Nucleus accumbens (tissue), 56 donors: ENCODE data around the gene PCDHGC4.
A peak's percentile ranks its signal among the peaks of the same experiment; 100 is the strongest.

Experiments used
- DNase-seq, 56 donors: peaks; one replicate each; lab custom pipeline; 2025; lab: John Stamatoyannopoulos, UW

Gene PCDHGC4

DNA sequence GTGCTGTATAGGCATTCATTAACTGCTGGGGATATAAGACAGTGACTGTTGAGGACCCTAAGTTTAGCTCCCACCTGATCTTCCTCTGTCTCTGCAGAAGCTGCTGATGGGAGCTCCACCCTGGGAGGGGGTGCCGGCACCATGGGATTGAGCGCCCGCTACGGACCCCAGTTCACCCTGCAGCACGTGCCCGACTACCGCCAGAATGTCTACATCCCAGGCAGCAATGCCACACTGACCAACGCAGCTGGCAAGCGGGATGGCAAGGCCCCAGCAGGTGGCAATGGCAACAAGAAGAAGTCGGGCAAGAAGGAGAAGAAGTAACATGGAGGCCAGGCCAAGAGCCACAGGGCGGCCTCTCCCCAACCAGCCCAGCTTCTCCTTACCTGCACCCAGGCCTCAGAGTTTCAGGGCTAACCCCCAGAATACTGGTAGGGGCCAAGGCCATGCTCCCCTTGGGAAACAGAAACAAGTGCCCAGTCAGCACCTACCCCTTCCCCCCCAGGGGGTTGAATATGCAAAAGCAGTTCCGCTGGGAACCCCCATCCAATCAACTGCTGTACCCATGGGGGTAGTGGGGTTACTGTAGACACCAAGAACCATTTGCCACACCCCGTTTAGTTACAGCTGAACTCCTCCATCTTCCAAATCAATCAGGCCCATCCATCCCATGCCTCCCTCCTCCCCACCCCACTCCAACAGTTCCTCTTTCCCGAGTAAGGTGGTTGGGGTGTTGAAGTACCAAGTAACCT lies 26.2 kb downstream of the PCDHGC4 start:
- DNase-seq: no peak

- no peak for DNase-seq
These were observed 27.0 kb downstream of the PCDHGC4 start for GRCh38 chr5:141511771-141512325.

- DNase-seq: peak in 47 of 56 donors; percentile 24 to 90 (median 56)
These were observed 27.6 kb downstream of the PCDHGC4 start for GRCh38 chr5:141512390-141512910.

DNA sequence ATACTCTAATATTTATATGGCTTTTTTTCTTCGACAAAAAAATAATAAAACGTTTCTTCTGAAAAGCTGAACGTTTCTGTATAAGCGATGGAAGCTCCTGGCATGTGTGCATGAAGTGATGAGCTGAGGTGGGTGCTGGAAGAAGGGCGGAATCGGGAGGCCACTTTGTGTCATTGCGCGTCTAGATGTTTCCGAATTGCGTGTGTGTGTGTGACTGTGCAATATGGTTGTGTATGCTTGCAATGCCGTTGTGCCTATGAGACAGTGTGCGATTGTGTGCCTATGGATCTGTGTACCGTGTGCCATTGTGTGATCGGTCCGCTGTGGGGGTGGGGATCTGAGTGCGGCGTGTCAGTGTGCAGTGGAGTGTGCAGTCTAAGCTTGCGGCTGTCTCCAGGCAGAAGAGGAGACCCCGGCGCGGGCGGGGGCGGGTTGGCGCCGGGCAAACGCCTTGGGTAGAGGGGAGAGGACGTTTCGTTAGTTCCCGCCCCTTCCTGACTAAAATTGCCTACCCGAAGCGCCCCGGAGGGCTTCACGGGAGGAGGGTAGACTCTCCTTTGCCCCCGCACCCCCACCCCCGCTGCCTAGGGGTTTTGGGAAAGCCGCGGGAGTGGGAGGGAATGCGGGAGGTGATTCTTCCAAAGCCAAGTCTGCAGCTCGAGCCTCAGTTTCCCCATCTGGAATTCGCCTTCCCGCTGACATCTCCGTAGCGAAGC lies 28.2 kb downstream of the PCDHGC4 start:
- peak in 28 of 56 donors; percentile 28 to 83 (median 64) for DNase-seq

DNA sequence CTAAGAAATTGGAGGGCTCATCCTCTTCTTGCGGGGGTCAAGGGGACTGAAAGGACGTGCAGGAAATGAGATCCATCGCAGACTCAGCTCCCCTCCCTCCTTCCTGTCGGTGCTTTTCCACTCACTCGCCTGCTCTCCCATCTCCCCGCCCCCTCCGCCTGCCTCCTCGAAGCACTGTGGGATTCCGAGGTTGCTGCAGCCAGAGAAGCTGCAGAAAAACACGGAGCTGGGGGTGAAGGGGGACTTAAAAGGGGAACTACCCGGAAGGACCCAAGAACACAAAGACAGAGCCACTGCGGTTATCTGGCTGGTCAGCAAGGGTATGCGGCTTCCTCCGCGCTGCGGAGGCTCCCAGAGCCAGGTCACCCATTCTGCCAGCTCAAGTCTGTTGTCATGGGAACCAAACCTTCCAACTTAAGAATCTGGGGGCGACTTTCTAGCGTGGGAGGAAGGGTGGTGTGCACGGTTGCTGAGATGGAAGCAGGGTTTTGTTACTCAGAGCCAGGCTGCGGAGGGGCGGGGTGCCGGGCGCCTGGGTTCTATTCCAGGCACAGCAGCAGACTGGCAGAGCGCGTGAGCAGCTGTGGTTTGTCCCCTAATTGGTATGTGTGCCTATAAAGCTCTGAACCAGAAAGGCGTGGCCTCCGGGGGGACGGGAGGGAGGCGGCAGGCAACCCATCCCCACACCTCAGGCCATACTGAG lies 28.9 kb downstream of the PCDHGC4 start:
- peak in 53 of 56 donors; percentile 24 to 93 (median 82) for DNase-seq

GRCh38 chr5:141514330-141515133 lies 29.7 kb downstream of the PCDHGC4 start:
- DNase-seq: no peak

GRCh38 chr5:141515141-141515540 lies 30.3 kb downstream of the PCDHGC4 start:
- no peak for DNase-seq

DNA sequence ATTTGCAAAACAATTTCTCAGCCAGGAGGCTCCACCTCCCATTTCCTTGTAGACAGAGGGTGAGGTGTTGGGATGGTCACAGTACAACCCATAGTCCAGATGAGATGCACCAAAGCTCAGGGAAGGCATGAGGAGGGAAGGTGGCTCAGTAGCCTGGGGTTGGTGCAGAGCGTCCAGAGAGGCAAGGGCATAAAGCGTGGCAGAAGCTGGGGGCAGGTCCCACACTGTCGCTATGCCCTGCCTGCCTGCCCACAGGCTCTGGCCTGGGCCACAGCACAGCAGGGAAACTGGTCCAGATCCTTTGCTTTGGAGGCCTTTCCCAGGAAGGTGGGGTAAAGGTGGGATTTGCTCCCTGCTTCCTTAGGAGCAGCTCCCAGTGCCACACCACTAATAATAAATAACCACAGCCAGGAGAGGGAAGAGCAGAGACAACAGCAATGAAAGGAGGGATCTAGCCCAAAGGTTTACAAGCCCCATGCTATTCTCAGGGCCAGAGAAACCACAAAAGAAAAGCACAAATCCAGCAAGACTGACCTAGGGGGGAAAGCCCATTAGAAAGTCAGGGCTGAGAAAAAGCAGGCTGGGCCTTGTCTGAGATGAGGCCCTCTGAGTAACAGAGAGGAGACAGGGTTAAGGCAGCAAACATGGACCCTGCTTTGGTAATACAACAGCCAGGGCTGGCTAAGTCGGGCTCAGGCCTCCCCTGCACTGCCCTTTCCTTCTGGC lies 31.3 kb downstream of the PCDHGC4 start:
- DNase-seq: no peak

DNA sequence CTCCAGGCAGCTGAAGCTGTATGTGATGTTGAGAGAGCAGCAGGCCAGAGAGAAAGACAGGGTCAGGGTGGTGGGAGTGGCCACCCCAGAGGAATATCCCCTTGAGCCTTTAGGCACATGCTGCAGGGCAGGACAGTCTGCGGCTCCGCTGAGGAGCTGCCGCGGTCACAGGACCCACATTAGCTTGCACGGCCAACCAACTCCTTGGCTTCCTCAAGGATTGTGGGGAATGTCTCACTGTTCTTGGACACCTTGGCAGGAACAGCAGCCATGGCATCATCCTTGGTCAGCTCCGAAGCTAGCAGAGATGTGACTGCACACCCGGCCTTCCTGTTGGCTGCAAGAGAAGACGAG lies 31.8 kb downstream of the PCDHGC4 start:
- DNase-seq: peak in 1 of 56 donors; percentile 18

DNA sequence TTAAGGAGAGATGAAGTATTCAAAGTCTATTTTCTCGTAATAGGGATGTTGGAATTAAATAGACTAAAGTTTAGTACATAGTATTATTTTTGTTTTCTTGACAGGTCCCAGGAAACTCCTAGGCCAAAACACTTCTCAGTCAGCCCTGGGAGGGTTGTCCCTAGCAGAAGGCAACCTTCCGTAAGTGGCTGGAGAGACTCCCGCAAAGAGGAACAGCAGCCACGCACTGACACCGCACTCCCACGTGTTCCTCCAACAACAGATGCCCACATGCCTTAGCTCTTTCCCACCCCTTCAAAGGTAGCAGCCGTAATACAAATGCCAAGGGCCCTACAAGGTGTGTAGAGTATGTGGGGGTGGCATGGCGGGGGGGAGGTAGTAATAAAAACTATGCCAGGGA lies 32.5 kb downstream of the PCDHGC4 start:
- DNase-seq: no peak

- no peak for DNase-seq
These were observed 33.2 kb downstream of the PCDHGC4 start for GRCh38 chr5:141517880-141518617.

DNA sequence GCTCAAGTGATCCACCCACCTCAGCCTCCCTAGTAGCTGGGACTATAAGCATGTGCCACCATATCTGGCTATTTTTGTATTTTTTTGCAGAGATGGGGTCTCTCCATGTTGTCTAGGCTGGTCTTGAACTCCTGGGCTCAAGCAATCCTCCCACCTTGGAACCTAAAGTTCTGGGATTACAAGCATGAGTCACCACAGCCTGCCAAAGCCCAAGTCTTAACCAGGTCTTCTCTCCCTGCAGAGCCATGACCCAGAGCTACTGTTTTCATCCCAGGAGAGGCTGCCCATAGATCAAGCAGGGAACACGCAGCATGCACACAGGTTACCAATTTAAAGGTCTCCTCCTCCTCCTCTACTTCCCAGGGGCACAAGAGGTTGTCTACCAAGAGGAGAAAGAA lies 33.8 kb downstream of the PCDHGC4 start:
- no peak for DNase-seq

- DNase-seq: no peak
These were observed 35.1 kb downstream of the PCDHGC4 start for GRCh38 chr5:141519605-141520565.

DNA sequence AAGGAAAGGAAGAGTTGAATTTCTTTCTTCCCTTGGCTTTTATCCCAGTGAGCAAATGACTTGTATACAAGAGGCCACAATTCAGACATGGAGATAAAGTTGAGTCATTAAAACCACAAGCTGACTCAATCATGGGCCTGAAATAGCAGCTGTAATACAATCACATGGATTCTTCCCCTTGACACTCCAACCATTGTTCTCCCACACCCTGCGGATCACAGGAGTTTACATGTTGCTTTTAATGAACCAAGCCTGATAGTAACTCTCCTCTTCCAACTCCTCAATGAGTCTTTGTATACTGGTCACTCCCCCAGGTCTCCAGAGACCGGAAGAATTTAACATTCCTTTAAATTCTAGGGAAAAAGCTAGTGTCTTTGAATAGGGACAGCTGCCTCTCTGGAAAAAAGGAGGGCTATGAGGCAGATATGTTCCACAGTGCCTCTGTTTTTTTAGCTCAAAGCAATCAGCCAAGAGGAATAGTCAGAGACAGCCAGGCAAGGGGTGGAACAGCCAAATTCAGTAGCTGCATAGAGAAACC lies 36.5 kb downstream of the PCDHGC4 start:
- peak in 38 of 56 donors; percentile 12 to 84 (median 44) for DNase-seq

DNA sequence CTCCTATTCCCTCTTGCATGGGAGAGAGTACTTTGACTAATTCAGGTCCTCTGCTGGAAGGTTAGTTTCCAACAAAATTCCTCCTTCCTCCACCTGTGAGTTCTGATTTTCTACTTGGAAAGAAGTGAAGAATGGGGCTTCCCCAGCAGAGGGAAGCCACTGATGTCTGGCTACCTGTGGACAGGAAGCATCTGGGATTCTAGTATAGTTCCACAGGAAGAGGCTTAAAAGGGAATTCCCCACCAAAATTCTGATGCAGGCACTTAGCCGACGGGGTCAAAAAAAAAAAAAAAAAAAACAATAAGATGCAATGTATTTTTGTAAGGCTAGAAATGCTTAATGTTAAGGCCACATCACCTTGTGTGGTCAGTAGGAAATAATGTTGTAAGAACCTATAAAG lies 37.5 kb downstream of the PCDHGC4 start:
- no peak for DNase-seq

DNA sequence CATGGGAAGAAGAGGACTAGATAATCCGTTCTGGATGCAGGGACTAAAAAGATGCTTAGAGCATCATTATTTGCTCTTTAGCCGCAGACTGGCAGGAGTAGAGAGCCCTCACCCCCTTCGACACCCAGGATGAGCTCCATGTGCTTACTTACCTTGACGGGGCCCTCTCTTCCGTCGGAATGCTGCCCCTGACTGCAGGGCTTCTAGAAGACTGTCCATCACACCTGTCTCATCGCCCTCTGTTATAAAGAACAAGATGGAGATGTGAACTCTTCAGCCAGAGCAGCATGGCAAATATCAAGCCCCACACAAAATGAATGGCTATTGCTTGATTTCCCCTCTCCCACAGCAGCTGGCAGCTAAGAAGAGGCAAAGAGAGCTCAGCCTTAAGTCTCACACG lies 39.2 kb downstream of the PCDHGC4 start:
- DNase-seq: no peak
